Pancreas (tissue), 10 donors: ENCODE measurements around the gene CCR1. TPM values are rescaled to one million over a fixed set of nuclear protein-coding genes. Genes with fewer than 3 reads are reported as not detected.

Experiments used
- ATAC-seq, 4 donors: fragments of 200-7000 bp; cut with Tn5 transposase; one replicate each; pipeline versions ENCODE4 v1.8.0 to v1.9.1; 2020; ENCODE audit warnings: mild to moderate bottlenecking in 4 of 4, moderate library complexity in 4 of 4
- DNase-seq, 6 donors: peaks; one replicate each; pipeline ENCODE4 v3.0.0-alpha.2; 2020
- FAIRE-seq: peaks from 2 replicates; lab custom pipeline; 2012; peaks lifted over from hg19 to GRCh38; lab: Jason Lieb, UNC
- H3K27ac ChIP-seq, 4 donors: fragments of 200-600 bp; sonication (generic); 1 replicate in 3 of 4; 2 replicates in 1 of 4; pipeline versions ENCODE4 v1.5.0 to v1.8.0; 2020
- H3K27me3 ChIP-seq, 4 donors: fragments of 200-600 bp; one replicate each; pipeline ENCODE4 v1.8.0; 2021
- H3K36me3 ChIP-seq, 3 donors: fragments of 200-600 bp; sonication (generic) in 1 of 3; one replicate each; pipeline versions ENCODE4 v1.5.0 to v1.8.0; 2020 to 2021
- H3K4me1 ChIP-seq, 3 donors: fragments of 200-600 bp; one replicate each; pipeline ENCODE4 v1.8.0; 2021
- H3K4me3 ChIP-seq, 4 donors: fragments of 200-600 bp; sonication (generic) in 2 of 4; one replicate each; pipeline versions ENCODE4 v1.5.0 to v1.8.0; 2020 to 2021
- H3K9me3 ChIP-seq, 4 donors: fragments of 200-600 bp; one replicate each; pipeline ENCODE4 v1.8.0; 2021
- CTCF ChIP-seq, 4 donors: fragments of 200-600 bp; sonication (generic) in 3 of 4; IDR thresholded peaks; one replicate each; pipeline versions ENCODE4 v1.5.0 to v1.8.0; 2021; ENCODE audit warnings: antibody characterized with exemption in 4 of 4
- WGBS, 2 donors: extraction: QIAGEN DNeasy Blood & Tissue Kit; methylation state at CpG; one replicate each; pipeline ENCODE4 v1.1.7; 2013; 5-methylcytosine and 5-hydroxymethylcytosine counted together
- intact Hi-C, 3 donors: fragments of 100-400 bp; cut with DNase I; formaldehyde crosslinking; loops; one replicate each; pipeline versions ENCODE4 v1.11.1 to v1.14.2; 2022
- polyA plus RNA-seq, 2 donors: library from polyadenylated mRNA; stranded (reverse); fragments of 200-250 nt; gene quantifications; one replicate each; pipeline ENCODE4 v1.2.3, GENCODE V29; 2013
- total RNA-seq, 6 donors: library from RNA; stranded (reverse); fragmentation: NEBNext Ultra II Directional in 4 of 6; extraction: Animal tissue kit (Norgen Biotek cat#: 25700) in 4 of 6; gene quantifications; one replicate each; pipeline versions ENCODE4 v1.2.1 to v1.2.4, GENCODE V29; 2021 to 2023
- donor health status: healthy with polysubstance abuse.
- donor health status: DM: no; HTN: no; CAD: no; lungs with moderate emphysema.
- donor health status: DM: no; HTN: no; CAD: no.
- donor health status: control.
- donor health status: control.
- donor health status: Bipolar disorder and iron deficiency.
- donor health status: DM: yes; HTN: yes; CAD: no.
- donor health status: DM: no; HTN: no; CAD: no.
- donor health status: DM: no; HTN: no; CAD: no.
- donor health status: DM: yes; HTN: yes; CAD: no.

The CCR1 gene
- total and polyA plus RNA-seq, 8 donors, result 0.09 to 4.6 (median 1.00) TPM

- 64 to 66% methylated on average over 6 of the region's 6 CpGs for WGBS, 2 donors
- TF ChIP-seq CTCF (IDR thresholded peaks at IDR 0.05), result no peak
- DNase-seq, result no peak
- peak overlapping the region in 1 of 4 donors; percentile 18 for H3K4me3 ChIP-seq
- FAIRE-seq, result no peak
- ATAC-seq, result peak in 2 of 4 donors; percentile 26 to 38
- no peaks in the 10 kb centered on the region for H3K9me3 ChIP-seq
- no peak overlapping the region for H3K27ac ChIP-seq
- intact Hi-C loops, result no loop called here
- H3K27me3 ChIP-seq, result no peaks in the 10 kb centered on the region
- no peaks in the 10 kb centered on the region for H3K36me3 ChIP-seq
- H3K4me1 ChIP-seq, result no peaks in the 10 kb centered on the region
These were observed 1.7 kb downstream of the CCR1 start for GRCh38 chr3:46206282-46207015.

GRCh38 chr3:46205286-46205960 is 2.7 kb downstream of the CCR1 start:
- no peaks in the 10 kb centered on the region for H3K27me3 ChIP-seq
- intact Hi-C loops, result no loop called here
- peak overlapping the region in 1 of 4 donors; percentile 18 for H3K4me3 ChIP-seq
- no peaks in the 10 kb centered on the region for H3K9me3 ChIP-seq
- ATAC-seq (no peak), FAIRE-seq (no peak), DNase-seq (no peak)
- TF ChIP-seq CTCF (IDR thresholded peaks at IDR 0.05), result no peak
- no peaks in the 10 kb centered on the region for H3K4me1 ChIP-seq
- H3K27ac ChIP-seq, result no peak overlapping the region
- H3K36me3 ChIP-seq, result no peaks in the 10 kb centered on the region
- 55 to 59% methylated on average over 2 of the region's 2 CpGs for WGBS, 2 donors

GRCh38 chr3:46203681-46204080 is 4.4 kb downstream of the CCR1 start:
- ATAC-seq (no peak), FAIRE-seq (no peak), DNase-seq (no peak)
- no peaks in the 10 kb centered on the region for H3K36me3 ChIP-seq
- H3K27ac ChIP-seq, result no peak overlapping the region
- intact Hi-C loops, result no loop called here
- 87 to 90% methylated on average over 12 of the region's 12 CpGs for WGBS, 2 donors
- H3K27me3 ChIP-seq, result no peaks in the 10 kb centered on the region
- no peak overlapping the region for H3K4me3 ChIP-seq
- no peak for TF ChIP-seq CTCF (IDR thresholded peaks at IDR 0.05)
- no peaks in the 10 kb centered on the region for H3K9me3 ChIP-seq
- no peaks in the 10 kb centered on the region for H3K4me1 ChIP-seq

GRCh38 chr3:46202535-46202934 is 5.6 kb downstream of the CCR1 start:
- intact Hi-C loops, result no loop called here
- H3K9me3 ChIP-seq, result no peaks in the 10 kb centered on the region
- H3K4me1 ChIP-seq, result no peaks in the 10 kb centered on the region
- FAIRE-seq (no peak), DNase-seq (no peak), ATAC-seq (no peak)
- no peaks in the 10 kb centered on the region for H3K27me3 ChIP-seq
- H3K4me3 ChIP-seq, result no peak overlapping the region
- no peaks in the 10 kb centered on the region for H3K36me3 ChIP-seq
- TF ChIP-seq CTCF (IDR thresholded peaks at IDR 0.05), result no peak
- H3K27ac ChIP-seq, result no peak overlapping the region
- 78 to 85% methylated on average over 4 of the region's 4 CpGs for WGBS, 2 donors

- H3K27me3 ChIP-seq, result no peaks in the 10 kb centered on the region
- WGBS, 2 donors, result 19 to 54% methylated on average over 1 of the region's 1 CpG
These were observed 7.3 kb downstream of the CCR1 start for GRCh38 chr3:46200790-46201189.

More at GRCh38 chr3:46200790-46201189, 7.3 kb downstream of the CCR1 start:
- Histone ChIP-seq H3K4me3 (no peak overlapping the region), H3K36me3 (no peaks in the 10 kb centered on the region), H3K27ac (no peak overlapping the region), H3K9me3 (no peaks in the 10 kb centered on the region), H3K4me1 (no peaks in the 10 kb centered on the region)
- intact Hi-C loops, result no loop called here
- FAIRE-seq, result no peak
- no peak for ATAC-seq
- DNase-seq, result no peak
- TF ChIP-seq CTCF (IDR thresholded peaks at IDR 0.05), result no peak
